Gastrocnemius medialis (tissue), 4 donors: ENCODE results near the gene CSF1.

Source experiments
- POLR2A ChIP-seq, 2 donors: fragments of 450-650 bp; IDR thresholded peaks; one replicate each; pipeline ENCODE4 v1.6.1; 2017; ENCODE audit warnings: antibody characterized with exemption in 2 of 2, mild to moderate bottlenecking in 2 of 2, moderate library complexity in 2 of 2
- TF ChIP-seq, protein P1 (sequence below), 5 experiments: fragments of 450-650 bp in 3 of 5; fragments of 200-600 bp in 2 of 5; sonication (generic) in 2 of 5; IDR thresholded peaks in 4 of 5; conservative IDR thresholded peaks in 1 of 5; 1 replicate in 4 of 5; 2 replicates in 1 of 5; pipeline ENCODE4 v1.5.1; 2016 to 2019; ENCODE audit warnings: antibody characterized with exemption in 5 of 5, mild to moderate bottlenecking in 3 of 5, moderate library complexity in 3 of 5

DNA sequence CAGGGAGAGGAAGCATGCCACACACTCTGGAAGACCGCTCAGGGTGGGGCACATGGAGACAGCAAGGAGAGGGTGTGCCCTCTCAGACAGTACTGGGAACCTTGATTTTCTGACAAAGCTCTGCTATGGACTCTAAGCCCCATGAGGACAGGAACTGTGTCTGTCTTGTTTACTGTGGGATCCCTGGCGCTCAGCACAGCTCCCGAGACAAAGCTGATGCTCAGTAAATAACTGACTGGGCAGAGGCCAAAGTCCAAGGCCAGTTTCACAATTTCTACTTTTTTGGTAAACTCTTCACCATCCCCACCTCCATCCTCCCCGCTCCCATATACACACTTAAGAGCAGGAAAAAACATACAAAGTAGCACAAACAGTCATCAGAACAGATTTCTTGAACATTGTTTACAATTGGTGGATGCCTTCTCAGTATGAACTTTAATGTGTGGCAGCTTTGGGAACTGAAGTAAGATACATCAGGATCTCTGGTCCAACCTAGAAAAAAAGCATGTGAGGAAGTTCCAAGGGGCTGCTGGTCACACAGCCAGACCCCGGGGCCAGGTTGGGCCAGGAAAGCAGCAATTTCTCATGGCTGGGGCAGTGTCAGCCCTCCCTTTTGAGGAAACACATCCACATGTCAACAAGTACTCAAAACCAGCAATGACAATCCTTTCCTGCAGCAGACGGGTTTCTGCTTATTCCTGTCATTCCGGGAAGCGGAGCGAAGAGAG, 68.3 kb downstream of the CSF1 start:
- TF ChIP-seq, protein P1, sequence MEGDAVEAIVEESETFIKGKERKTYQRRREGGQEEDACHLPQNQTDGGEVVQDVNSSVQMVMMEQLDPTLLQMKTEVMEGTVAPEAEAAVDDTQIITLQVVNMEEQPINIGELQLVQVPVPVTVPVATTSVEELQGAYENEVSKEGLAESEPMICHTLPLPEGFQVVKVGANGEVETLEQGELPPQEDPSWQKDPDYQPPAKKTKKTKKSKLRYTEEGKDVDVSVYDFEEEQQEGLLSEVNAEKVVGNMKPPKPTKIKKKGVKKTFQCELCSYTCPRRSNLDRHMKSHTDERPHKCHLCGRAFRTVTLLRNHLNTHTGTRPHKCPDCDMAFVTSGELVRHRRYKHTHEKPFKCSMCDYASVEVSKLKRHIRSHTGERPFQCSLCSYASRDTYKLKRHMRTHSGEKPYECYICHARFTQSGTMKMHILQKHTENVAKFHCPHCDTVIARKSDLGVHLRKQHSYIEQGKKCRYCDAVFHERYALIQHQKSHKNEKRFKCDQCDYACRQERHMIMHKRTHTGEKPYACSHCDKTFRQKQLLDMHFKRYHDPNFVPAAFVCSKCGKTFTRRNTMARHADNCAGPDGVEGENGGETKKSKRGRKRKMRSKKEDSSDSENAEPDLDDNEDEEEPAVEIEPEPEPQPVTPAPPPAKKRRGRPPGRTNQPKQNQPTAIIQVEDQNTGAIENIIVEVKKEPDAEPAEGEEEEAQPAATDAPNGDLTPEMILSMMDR (IDR thresholded peaks at IDR 0.05 in 4 of 5, conservative IDR thresholded peaks at IDR 0.05 in 1 of 5): no peak
- TF ChIP-seq POLR2A (IDR thresholded peaks at IDR 0.05): no peak
